Measurements from ENCODE around the gene CDK3. TPM values are rescaled to one million over a fixed set of nuclear protein-coding genes. Genes with fewer than 3 reads are reported as not detected.

The CDK3 gene
- total RNA-seq, 1 experiment from 2014 or later = 11.9 TPM

DNA sequence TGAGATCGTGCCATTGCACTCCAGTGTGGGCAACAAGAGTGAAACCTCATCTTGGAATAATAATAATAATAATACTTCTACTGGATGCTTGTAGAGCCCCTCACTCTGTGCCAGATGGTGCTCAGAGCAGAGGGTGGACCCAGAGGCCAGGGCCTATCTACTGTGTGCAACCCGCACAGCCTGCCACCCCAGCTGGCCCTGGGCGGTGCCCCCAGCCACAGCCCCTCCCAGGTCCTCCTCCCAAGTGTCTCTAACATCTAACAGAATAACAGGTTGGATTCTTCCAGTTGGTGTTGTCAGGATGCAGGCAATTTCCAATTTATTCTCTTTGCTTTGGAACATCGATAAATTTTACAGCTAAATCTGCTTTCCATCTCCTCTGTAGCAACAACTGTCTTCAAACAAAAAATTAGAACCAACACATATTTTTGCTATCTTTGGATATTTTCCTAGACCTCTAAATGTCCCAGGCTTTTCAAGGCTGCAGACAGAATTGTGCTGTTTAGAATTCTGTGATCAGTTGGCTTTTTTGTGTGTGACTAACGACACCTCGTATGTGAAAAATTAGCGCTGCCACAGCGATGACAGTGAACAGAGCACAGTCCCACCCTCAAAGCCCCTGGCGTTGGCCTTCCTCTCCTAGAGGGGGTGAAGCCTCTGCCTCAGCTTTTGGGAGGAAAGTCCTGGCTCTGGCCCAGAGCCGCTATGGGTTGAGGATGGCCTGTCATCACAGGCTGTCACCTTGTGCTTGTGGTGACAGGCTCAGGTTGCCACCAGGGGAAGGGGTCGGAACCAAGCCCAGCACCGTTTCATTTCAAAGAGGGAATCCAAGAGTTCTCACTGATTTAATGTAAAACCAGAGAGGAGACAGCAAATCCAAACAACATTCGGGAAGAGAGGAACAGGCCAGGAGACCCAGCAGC lies 34.0 kb downstream of the CDK3 start:
- Histone ChIP-seq H3K9me3 (ENCODE audit: control insufficient read depth, insufficient read depth, low read depth, low read length) (no peaks in the 10 kb centered on the region), H3K4me1 (ENCODE audit: control insufficient read depth, insufficient read depth, low read length) (peaks cover 4% of the 10 kb centered on the region), H3K27ac (ENCODE audit: low read length) (no peak overlapping the region), H3K27me3 (ENCODE audit: control insufficient read depth, insufficient read depth, low read length) (no peaks in the 10 kb centered on the region), H3K4me3 (ENCODE audit: low read depth in 2 of 2, low read length in 2 of 2) (no peak overlapping the region), H3K36me3 (ENCODE audit: control insufficient read depth, insufficient read depth, low read length) (peaks cover 12% of the 10 kb centered on the region)
- ChIA-PET POLR2A (no interaction called here), CTCF (interaction anchor here (0.5 to 0.6 kb wide), 2 partner anchors 58 to 148 kb away, joined by 4 to 5 read pairs; no protein-coding TSS in a partner anchor)
- in situ Hi-C loops (cut with HindIII; ENCODE audit: low pct_unique_long_range_greater_than_20kb, low sequenced_read_pairs) (no loop called here), intact Hi-C loops (cut with micrococcal nuclease; ENCODE audit: unreplicated experiment) (no loop called here)
- no peak for DNase-seq (ENCODE audit: low read depth, low spot score)
- ATAC-seq = no peak
- TF ChIP-seq SIN3A (IDR thresholded peaks at IDR 0.05; ENCODE audit: borderline replicate concordance, insufficient read depth, low read depth, low read length) (no peak), POLR2AphosphoS5 (IDR thresholded peaks at IDR 0.05; ENCODE audit: low read depth, low read length) (no peak), TCF7L2 (IDR thresholded peaks at IDR 0.05; ENCODE audit: low read depth, low read length) (no peak)
- TF ChIP-seq, protein P1, sequence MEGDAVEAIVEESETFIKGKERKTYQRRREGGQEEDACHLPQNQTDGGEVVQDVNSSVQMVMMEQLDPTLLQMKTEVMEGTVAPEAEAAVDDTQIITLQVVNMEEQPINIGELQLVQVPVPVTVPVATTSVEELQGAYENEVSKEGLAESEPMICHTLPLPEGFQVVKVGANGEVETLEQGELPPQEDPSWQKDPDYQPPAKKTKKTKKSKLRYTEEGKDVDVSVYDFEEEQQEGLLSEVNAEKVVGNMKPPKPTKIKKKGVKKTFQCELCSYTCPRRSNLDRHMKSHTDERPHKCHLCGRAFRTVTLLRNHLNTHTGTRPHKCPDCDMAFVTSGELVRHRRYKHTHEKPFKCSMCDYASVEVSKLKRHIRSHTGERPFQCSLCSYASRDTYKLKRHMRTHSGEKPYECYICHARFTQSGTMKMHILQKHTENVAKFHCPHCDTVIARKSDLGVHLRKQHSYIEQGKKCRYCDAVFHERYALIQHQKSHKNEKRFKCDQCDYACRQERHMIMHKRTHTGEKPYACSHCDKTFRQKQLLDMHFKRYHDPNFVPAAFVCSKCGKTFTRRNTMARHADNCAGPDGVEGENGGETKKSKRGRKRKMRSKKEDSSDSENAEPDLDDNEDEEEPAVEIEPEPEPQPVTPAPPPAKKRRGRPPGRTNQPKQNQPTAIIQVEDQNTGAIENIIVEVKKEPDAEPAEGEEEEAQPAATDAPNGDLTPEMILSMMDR (IDR thresholded peaks at IDR 0.05) = no peak
- TF ChIP-seq, protein P2, sequence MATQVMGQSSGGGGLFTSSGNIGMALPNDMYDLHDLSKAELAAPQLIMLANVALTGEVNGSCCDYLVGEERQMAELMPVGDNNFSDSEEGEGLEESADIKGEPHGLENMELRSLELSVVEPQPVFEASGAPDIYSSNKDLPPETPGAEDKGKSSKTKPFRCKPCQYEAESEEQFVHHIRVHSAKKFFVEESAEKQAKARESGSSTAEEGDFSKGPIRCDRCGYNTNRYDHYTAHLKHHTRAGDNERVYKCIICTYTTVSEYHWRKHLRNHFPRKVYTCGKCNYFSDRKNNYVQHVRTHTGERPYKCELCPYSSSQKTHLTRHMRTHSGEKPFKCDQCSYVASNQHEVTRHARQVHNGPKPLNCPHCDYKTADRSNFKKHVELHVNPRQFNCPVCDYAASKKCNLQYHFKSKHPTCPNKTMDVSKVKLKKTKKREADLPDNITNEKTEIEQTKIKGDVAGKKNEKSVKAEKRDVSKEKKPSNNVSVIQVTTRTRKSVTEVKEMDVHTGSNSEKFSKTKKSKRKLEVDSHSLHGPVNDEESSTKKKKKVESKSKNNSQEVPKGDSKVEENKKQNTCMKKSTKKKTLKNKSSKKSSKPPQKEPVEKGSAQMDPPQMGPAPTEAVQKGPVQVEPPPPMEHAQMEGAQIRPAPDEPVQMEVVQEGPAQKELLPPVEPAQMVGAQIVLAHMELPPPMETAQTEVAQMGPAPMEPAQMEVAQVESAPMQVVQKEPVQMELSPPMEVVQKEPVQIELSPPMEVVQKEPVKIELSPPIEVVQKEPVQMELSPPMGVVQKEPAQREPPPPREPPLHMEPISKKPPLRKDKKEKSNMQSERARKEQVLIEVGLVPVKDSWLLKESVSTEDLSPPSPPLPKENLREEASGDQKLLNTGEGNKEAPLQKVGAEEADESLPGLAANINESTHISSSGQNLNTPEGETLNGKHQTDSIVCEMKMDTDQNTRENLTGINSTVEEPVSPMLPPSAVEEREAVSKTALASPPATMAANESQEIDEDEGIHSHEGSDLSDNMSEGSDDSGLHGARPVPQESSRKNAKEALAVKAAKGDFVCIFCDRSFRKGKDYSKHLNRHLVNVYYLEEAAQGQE (IDR thresholded peaks at IDR 0.05; ENCODE audit: insufficient read depth in 1 of 2, low read depth in 2 of 2, low read length in 1 of 2) = no peak
- BruUV-seq (replicated peaks) = no TSS peak

DNA sequence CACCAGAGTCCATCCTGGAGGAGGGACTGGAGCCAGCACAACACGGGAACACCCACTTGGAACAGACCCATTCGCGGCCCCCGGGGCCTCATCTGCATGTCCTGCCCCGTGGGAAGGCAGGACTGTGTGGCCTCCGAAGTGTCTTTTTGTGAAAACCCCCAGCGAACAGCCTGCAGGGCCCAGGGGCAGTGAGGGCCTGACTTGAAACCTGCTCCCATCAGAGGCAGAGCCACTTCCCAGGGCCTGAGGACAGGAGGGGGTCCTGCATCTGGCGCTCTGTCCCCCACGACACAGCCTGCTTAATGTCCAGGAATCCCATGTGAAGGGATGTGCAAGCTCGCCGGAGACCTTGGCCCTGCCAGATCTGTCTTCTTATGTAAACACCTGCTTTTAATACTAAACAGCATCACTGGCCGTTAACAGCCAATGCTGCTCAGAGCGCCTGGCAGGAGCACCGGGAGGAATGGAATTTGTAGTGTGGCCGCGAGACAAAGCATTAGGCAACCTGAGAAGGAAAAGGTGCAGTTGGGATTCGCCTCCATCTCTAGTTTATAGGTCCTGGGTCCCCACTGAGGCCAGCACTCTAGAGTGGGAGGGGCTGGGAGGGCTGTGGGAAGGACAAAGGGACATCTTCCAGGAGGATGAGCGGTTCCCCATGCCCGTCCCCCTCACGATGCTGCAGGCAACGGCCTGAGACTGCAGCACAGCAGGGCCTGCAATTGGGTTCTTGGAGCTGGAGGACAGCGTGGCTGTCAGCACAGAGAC lies 36.0 kb downstream of the CDK3 start:
- DNase-seq (ENCODE audit: low read depth, low spot score) (no peak), ATAC-seq (peak; percentile 27; the same call in 1 of the 2 replicates)
- H3K27me3 ChIP-seq (ENCODE audit: control insufficient read depth, insufficient read depth, low read length) = no peaks in the 10 kb centered on the region
- no peak overlapping the region for H3K4me3 ChIP-seq (ENCODE audit: low read depth in 2 of 2, low read length in 2 of 2)
- TF ChIP-seq TCF7L2 (IDR thresholded peaks at IDR 0.05; ENCODE audit: low read depth, low read length) (no peak), SIN3A (IDR thresholded peaks at IDR 0.05; ENCODE audit: borderline replicate concordance, insufficient read depth, low read depth, low read length) (no peak), POLR2AphosphoS5 (IDR thresholded peaks at IDR 0.05; ENCODE audit: low read depth, low read length) (no peak)
- TF ChIP-seq, protein P2 (IDR thresholded peaks at IDR 0.05; ENCODE audit: insufficient read depth in 1 of 2, low read depth in 2 of 2, low read length in 1 of 2) = no peak
- TF ChIP-seq, protein P1 (IDR thresholded peaks at IDR 0.05) = no peak
- intact Hi-C loops (cut with micrococcal nuclease; ENCODE audit: unreplicated experiment) = no loop called here
- H3K36me3 ChIP-seq (ENCODE audit: control insufficient read depth, insufficient read depth, low read length) = peaks cover 24% of the 10 kb centered on the region
- BruUV-seq (replicated peaks) = no TSS peak
- H3K27ac ChIP-seq (ENCODE audit: low read length) = no peak overlapping the region
- in situ Hi-C loops (cut with HindIII; ENCODE audit: low pct_unique_long_range_greater_than_20kb, low sequenced_read_pairs) = no loop called here
- no peaks in the 10 kb centered on the region for H3K4me1 ChIP-seq (ENCODE audit: control insufficient read depth, insufficient read depth, low read length)
- no peaks in the 10 kb centered on the region for H3K9me3 ChIP-seq (ENCODE audit: control insufficient read depth, insufficient read depth, low read depth, low read length)
- POLR2A ChIA-PET = no interaction called here
- CTCF ChIA-PET = interaction anchor here (0.5 kb wide), 1 partner anchor 145 kb away, joined by 3 read pairs; no protein-coding TSS in a partner anchor
